Right lobe of liver (tissue), 6 donors: ENCODE results near the gene PRR15L. TPM values are rescaled to one million over a fixed set of nuclear protein-coding genes. Genes with fewer than 3 reads are reported as not detected.

ENCODE experiments used
- ATAC-seq, 4 donors: fragments of 200-7000 bp; cut with Tn5 transposase; one replicate each; pipeline ENCODE4 v1.9.1; 2020; ENCODE audit warnings: mild to moderate bottlenecking in 4 of 4, moderate library complexity in 4 of 4
- DNase-seq, 3 donors: peaks; one replicate each; pipeline ENCODE4 v3.0.0-alpha.2; 2020
- H3K27ac ChIP-seq, 3 donors: fragments of 200-600 bp; one replicate each; pipeline ENCODE4 v1.8.0; 2022
- H3K27me3 ChIP-seq, 2 donors: fragments of 200-600 bp; one replicate each; pipeline ENCODE4 v1.8.0; 2022
- H3K36me3 ChIP-seq, 4 donors: fragments of 200-600 bp; sonication (generic) in 1 of 4; one replicate each; pipeline versions ENCODE4 v1.5.1 to v1.8.0; 2017 to 2022; ENCODE audit warnings: control low read depth in 1 of 4
- H3K4me1 ChIP-seq, 4 donors: fragments of 200-600 bp; sonication (generic) in 1 of 4; one replicate each; pipeline versions ENCODE4 v1.5.1 to v1.8.0; 2017 to 2022; ENCODE audit warnings: control low read depth in 1 of 4
- H3K4me3 ChIP-seq, 3 donors: fragments of 200-600 bp; one replicate each; pipeline ENCODE4 v1.8.0; 2022
- H3K9me3 ChIP-seq, 4 donors: fragments of 200-600 bp; sonication (generic) in 1 of 4; one replicate each; pipeline versions ENCODE4 v1.5.1 to v1.8.0; 2017 to 2022; ENCODE audit warnings: control low read depth in 1 of 4
- POLR2A ChIP-seq: fragments of 450-650 bp; IDR thresholded peaks from one replicate; pipeline ENCODE4 v1.6.1; 2017; ENCODE audit warnings: antibody characterized with exemption, mild to moderate bottlenecking
- WGBS: methylation state at CpG from one replicate; pipeline ENCODE4 v1.1.6; 2018; ENCODE audit warnings: low coverage, low lambda C conversion rate; ENCODE audit not compliant: insufficient coverage; ENCODE audit errors: missing lambda C conversion rate; 5-methylcytosine and 5-hydroxymethylcytosine counted together
- intact Hi-C, 2 donors: fragments of 100-400 bp; cut with DNase I; formaldehyde crosslinking; loops; one replicate each; pipeline versions ENCODE4 v1.11.2 to v1.14.1; 2022
- total RNA-seq, 6 experiments: library from RNA; depleted of rRNA in 2 of 6; stranded (reverse); fragments of >200 nt in 2 of 6; fragmentation: NEBNext Ultra II Directional in 3 of 6; extraction: Animal tissue kit (Norgen Biotek cat#: 25700) in 3 of 6; gene quantifications; one replicate each; pipeline versions ENCODE4 v1.1.0 to v1.2.4, GENCODE V29; 2016 to 2023
- TF ChIP-seq, protein P1 (sequence below), 4 donors: fragments of 200-600 bp in 3 of 4; fragments of 450-650 bp in 1 of 4; IDR thresholded peaks; one replicate each; pipeline versions ENCODE4 v1.5.1 to v1.8.0; 2016 to 2022; ENCODE audit warnings: antibody characterized with exemption in 4 of 4, mild to moderate bottlenecking in 2 of 4
- donor health status: DM: no; HTN: yes; CAD: no.
- donor health status: DM: no; HTN: no; CAD: no.
- donor health status: DM: no; HTN: no; CAD: no.
- donor health status: DM: no; HTN: yes; CAD: no.
- donor health status: DM: no; HTN: yes; CAD: no.

Gene PRR15L
- total RNA-seq, 6 experiments from 2014 or later: 0.19 to 1.1 (median 0.47) TPM

DNA sequence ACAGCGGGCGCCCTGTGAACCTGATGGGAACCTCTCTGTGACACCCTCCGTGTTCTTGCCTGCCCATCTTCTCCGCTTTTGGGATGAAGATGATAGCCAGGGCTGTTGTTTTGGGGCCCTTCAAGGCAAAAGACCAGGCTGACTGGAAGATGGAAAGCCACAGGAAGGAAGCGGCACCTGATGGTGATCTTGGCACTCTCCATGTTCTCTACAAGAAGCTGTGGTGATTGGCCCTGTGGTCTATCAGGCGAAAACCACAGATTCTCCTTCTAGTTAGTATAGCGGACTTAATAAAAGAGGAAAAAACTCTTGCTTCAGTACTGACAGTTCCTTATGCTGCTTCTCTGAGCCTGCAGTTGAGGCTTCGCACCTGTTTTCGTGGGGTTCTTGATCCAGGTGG, 23.8 kb upstream of the PRR15L start:
- TF ChIP-seq, protein P1, sequence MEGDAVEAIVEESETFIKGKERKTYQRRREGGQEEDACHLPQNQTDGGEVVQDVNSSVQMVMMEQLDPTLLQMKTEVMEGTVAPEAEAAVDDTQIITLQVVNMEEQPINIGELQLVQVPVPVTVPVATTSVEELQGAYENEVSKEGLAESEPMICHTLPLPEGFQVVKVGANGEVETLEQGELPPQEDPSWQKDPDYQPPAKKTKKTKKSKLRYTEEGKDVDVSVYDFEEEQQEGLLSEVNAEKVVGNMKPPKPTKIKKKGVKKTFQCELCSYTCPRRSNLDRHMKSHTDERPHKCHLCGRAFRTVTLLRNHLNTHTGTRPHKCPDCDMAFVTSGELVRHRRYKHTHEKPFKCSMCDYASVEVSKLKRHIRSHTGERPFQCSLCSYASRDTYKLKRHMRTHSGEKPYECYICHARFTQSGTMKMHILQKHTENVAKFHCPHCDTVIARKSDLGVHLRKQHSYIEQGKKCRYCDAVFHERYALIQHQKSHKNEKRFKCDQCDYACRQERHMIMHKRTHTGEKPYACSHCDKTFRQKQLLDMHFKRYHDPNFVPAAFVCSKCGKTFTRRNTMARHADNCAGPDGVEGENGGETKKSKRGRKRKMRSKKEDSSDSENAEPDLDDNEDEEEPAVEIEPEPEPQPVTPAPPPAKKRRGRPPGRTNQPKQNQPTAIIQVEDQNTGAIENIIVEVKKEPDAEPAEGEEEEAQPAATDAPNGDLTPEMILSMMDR (IDR thresholded peaks at IDR 0.05): no peak
- 65% methylated on average over 5 of the region's 9 CpGs for WGBS
- Histone ChIP-seq H3K9me3 (no peaks in the 10 kb centered on the region), H3K27ac (no peak overlapping the region), H3K4me3 (no peak overlapping the region), H3K4me1 (no peaks in the 10 kb centered on the region), H3K27me3 (no peaks in the 10 kb centered on the region), H3K36me3 (peaks cover 0 to 65% (median 32%) of the 10 kb centered on the region in 4 donors)
- intact Hi-C loops: no loop called here
- DNase-seq: no peak
- no peak for ATAC-seq

DNA sequence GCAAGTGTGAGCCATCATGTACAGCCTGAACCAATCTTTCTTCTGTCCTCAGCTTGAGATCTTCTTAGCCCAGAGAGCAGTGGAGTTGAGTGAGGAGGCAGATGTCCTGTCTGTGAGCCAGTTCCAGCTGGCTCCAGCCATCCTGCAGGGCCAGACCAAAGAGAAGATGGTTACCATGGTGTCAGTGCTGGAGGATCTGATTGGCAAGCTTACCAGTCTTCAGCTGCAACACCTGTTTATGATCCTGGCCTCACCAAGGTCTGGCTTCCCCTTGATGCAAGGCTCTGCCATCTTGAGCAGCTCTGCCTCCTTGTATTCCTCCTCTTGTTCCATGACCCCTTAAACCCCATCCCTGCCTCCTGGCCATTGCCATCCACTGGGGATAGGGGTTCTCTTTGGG, 22.9 kb upstream of the PRR15L start:
- Histone ChIP-seq H3K27me3 (no peaks in the 10 kb centered on the region), H3K27ac (no peak overlapping the region), H3K9me3 (no peaks in the 10 kb centered on the region), H3K36me3 (peaks cover 0 to 74% (median 37%) of the 10 kb centered on the region in 4 donors), H3K4me1 (no peaks in the 10 kb centered on the region), H3K4me3 (no peak overlapping the region)
- no peak for TF ChIP-seq POLR2A
- TF ChIP-seq, protein P1 (IDR thresholded peaks at IDR 0.05): no peak
- intact Hi-C loops: no loop called here
- DNase-seq (no peak), ATAC-seq (no peak)

DNA sequence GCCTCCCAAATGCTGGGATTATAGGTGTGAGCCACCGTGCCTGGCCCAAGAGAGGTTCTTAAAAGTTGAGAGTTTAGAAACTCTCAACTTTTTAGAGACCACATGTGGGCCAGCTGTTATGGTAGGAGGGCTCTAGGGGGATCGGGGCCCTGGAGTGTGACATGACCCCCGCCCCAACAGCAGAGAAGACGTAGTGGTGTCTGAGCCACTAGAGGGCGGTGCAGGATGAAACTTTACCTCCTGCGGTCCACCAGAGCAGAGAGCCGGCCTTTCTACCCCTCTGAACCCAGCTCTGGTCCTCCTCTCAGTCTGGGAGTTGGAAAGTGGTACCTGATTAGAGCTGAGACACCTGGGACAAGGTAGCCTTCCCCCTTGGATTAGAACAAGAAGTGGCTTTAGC, 20.6 kb upstream of the PRR15L start:
- TF ChIP-seq, protein P1 (IDR thresholded peaks at IDR 0.05): peak; percentile 50 to 58 (median 52)
- no peak for TF ChIP-seq POLR2A
- 26% methylated on average over 3 of the region's 7 CpGs for WGBS
- peak; percentile 55 to 67 (median 61) for ATAC-seq
- no peaks in the 10 kb centered on the region for H3K9me3 ChIP-seq
- H3K27ac ChIP-seq: no peak overlapping the region
- H3K4me1 ChIP-seq: no peaks in the 10 kb centered on the region
- intact Hi-C loops: no loop called here
- no peak for DNase-seq
- peaks cover 0 to 95% (median 46%) of the 10 kb centered on the region in 4 donors for H3K36me3 ChIP-seq
- no peak overlapping the region for H3K4me3 ChIP-seq
- H3K27me3 ChIP-seq: no peaks in the 10 kb centered on the region

DNA sequence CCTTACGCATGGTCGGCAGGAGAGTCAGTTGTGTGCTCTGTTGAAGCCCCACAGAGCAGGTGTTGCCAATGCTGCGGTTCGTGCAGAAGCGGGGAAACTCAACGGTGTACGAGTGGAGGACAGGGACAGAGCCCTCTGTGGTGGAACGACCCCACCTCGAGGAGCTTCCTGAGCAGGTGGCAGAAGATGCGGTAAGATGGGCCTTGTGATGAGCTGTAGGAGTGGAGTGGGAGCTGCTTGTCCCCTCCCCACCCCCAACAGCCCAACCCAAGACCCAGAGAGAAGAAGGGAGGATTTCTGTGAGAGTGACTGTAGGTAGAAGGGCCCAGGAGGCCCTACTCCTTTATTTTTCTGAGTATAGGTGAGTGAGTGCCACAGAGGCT, 18.1 kb upstream of the PRR15L start:
- Histone ChIP-seq H3K27me3 (no peaks in the 10 kb centered on the region), H3K36me3 (peaks cover 0 to 70% (median 38%) of the 10 kb centered on the region in 4 donors), H3K4me1 (peaks cover 0 to 6% (median 3%) of the 10 kb centered on the region in 4 donors), H3K4me3 (no peak overlapping the region), H3K27ac (no peak overlapping the region), H3K9me3 (no peaks in the 10 kb centered on the region)
- ATAC-seq: no peak
- TF ChIP-seq POLR2A: no peak
- TF ChIP-seq, protein P1 (IDR thresholded peaks at IDR 0.05): no peak
- intact Hi-C loops: no loop called here
- no peak for DNase-seq
- 82% methylated on average over 8 of the region's 10 CpGs for WGBS
